Fibroblast of lung (primary cell): ENCODE results near the gene ATP8B2.

Experiments used
- CTCF ChIP-seq, 2 donors: IDR thresholded peaks in 1 of 2; conservative IDR thresholded peaks in 1 of 2; 1 replicate in 1 of 2; 2 replicates in 1 of 2; pipeline ENCODE4 v1.5.1; 2011 to 2012; ENCODE audit warnings: low read length in 2 of 2, control low read depth in 1 of 2, inconsistent platforms in 1 of 2, low read depth in 1 of 2, mild to moderate bottlenecking in 1 of 2
- EZH2 ChIP-seq: IDR thresholded peaks from 2 replicates; pipeline ENCODE4 v1.5.1; 2012; ENCODE audit warnings: low read length, control low read depth, mild to moderate bottlenecking; ENCODE audit errors: missing control alignments

- no peak for TF ChIP-seq CTCF (conservative IDR thresholded peaks at IDR 0.05 in 1 of 2, IDR thresholded peaks at IDR 0.05 in 1 of 2; ENCODE audit: low read depth in 1 of 2, low read length in 2 of 2)
- no peak for TF ChIP-seq EZH2
Measured at GRCh38 chr1:154353966-154354365, 28.6 kb downstream of the ATP8B2 start.
